Measurements from ENCODE around the gene CPNE5.

- TF ChIP-seq EZH2phosphoT487 (IDR thresholded peaks at IDR 0.05; ENCODE audit: low read depth, severe bottlenecking, unreplicated experiment) (no peak), CTCF (IDR thresholded peaks at IDR 0.05; ENCODE audit: poor library complexity) (no peak)
Observed at GRCh38 chr6:36781669-36782068, 57.6 kb downstream of the CPNE5 start.
